Uterus (tissue), 4 donors: Measurements from ENCODE around the gene RABL2A. TPM values are rescaled to one million over a fixed set of nuclear protein-coding genes. Genes with fewer than 3 reads are reported as not detected.
"Not testable (repeated sequence)": the region's sequence is repeated elsewhere in the genome, so short reads cannot be mapped to it uniquely, and the experiment has no call there.

Experiments
- DNase-seq, 2 donors: peaks; one replicate each; pipeline ENCODE4 v3.0.0-alpha.2; 2019 to 2020
- H3K27ac ChIP-seq, 2 donors: fragments of 200-600 bp; sonication (generic); 1 replicate in 1 of 2; 2 replicates in 1 of 2; pipeline ENCODE4 v1.5.1; 2016 to 2018
- H3K27me3 ChIP-seq, 2 donors: fragments of 200-600 bp; sonication (generic); one replicate each; pipeline ENCODE4 v1.5.1; 2018 to 2019; ENCODE audit warnings: control low read depth in 1 of 2
- H3K36me3 ChIP-seq, 2 donors: fragments of 200-600 bp; sonication (generic); one replicate each; pipeline ENCODE4 v1.5.1; 2019; ENCODE audit warnings: control low read depth in 1 of 2
- H3K4me1 ChIP-seq, 2 donors: fragments of 200-600 bp; sonication (generic); one replicate each; pipeline ENCODE4 v1.5.1; 2018 to 2019; ENCODE audit warnings: control low read depth in 1 of 2
- H3K4me3 ChIP-seq, 2 donors: fragments of 200-600 bp; sonication (generic); 1 replicate in 1 of 2; 2 replicates in 1 of 2; pipeline ENCODE4 v1.5.1; 2018 to 2019; ENCODE audit warnings: mild to moderate bottlenecking in 1 of 2
- H3K9me3 ChIP-seq, 2 donors: fragments of 200-600 bp; sonication (generic); one replicate each; pipeline ENCODE4 v1.5.1; 2019; ENCODE audit warnings: control low read depth in 1 of 2
- POLR2A ChIP-seq, 2 donors: fragments of 450-650 bp; IDR thresholded peaks; one replicate each; pipeline ENCODE4 v1.6.1; 2016; ENCODE audit warnings: antibody characterized with exemption in 2 of 2, mild to moderate bottlenecking in 1 of 2, moderate library complexity in 1 of 2
- intact Hi-C: fragments of 100-400 bp; cut with DNase I; formaldehyde crosslinking; loops from one replicate; pipeline ENCODE4 v1.15.1; 2023; ENCODE audit warnings: low total_unique reads
- total RNA-seq, 4 donors: library from RNA; depleted of rRNA in 3 of 4; stranded (reverse); fragments of >200 nt in 3 of 4; gene quantifications; one replicate each; pipeline versions ENCODE4 v1.1.0 to v1.2.4, GENCODE V29; 2014 to 2023
- TF ChIP-seq, protein P1 (sequence below), 4 experiments: fragments of 200-600 bp in 2 of 4; fragments of 450-650 bp in 2 of 4; sonication (generic) in 2 of 4; IDR thresholded peaks; one replicate each; pipeline ENCODE4 v1.5.1; 2016 to 2019; ENCODE audit warnings: antibody characterized with exemption in 4 of 4, mild to moderate bottlenecking in 2 of 4, moderate library complexity in 1 of 4
- donor health status: DM: yes; HTN: yes; CAD: no.

The RABL2A gene
- total RNA-seq: 10 to 100 TPM in 3 of 4 donors, 1 to 10 TPM in 1; 1.8 to 39.3 (median 23.7) TPM

DNA sequence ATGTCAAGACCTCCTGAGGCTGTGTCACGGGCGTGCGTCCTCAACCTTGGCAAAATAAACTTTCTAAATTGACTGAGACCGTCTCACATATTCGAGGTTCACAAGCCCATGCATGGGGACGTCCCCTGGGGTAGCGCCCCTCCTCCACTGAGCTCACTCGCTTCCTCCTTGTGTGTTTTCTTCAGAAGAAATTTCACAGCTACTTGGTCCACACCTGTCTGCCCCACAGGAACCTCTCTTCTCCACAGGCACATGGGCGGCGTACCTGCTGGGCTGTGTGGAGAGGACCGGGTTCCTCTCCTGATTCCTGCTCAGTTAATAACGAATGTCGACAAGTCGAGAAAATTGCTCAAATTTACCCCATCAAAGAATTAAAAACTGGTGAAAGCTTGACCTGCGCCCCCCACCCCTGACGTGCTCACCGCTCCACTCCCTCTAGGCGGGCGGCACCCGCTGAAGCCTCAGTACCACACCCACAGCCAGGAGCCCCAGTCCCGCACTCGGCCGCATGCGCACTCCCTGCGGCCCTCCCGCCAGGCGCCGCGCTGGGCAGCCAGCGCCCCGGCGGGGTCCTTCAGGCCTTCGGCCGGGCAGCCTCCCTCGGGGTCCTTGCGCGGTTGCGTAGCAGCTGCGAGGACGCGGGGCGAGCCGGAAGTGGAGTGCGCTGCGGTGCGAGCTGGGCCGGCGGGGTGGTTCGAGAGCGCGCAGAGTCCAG is at the start of gene RABL2A:
Gene RABL2A (plus strand): TSS at position 651 of the 715 bp plus-strand sequence. CDS start 1,341 bp downstream, outside the sequence.
- H3K27ac ChIP-seq: peak within 1 kb of the TSS; percentile 27 to 36
- H3K36me3 ChIP-seq, H3K27me3 ChIP-seq, H3K4me1 ChIP-seq, H3K9me3 ChIP-seq, intact Hi-C loops: not testable (repeated sequence)
- H3K4me3 ChIP-seq: peak within 1 kb of the TSS; percentile 38 to 47
- peak; percentile 74 to 88 for DNase-seq

DNA sequence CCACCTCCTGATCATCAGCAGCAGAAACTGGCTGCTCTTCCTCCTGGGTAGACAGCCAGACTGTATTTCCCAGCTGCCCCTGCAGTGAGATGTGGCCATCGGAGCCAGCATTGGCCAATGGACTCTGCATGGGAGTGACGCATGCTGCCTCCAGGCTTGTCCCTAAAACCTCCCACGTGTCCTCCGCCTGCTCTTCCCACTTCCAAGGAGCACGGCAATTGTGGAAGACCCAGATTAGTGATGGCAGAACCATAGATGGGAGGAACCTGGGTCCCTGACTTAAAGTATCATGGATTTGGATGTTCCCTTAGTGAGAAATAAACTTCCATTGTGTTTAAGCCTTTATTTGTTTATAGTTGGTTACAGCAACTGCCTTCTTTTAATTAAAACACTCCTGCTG is 48.6 kb upstream of the RABL2A start:
- H3K9me3 ChIP-seq, H3K36me3 ChIP-seq, intact Hi-C loops, H3K27ac ChIP-seq, H3K4me1 ChIP-seq, H3K4me3 ChIP-seq, H3K27me3 ChIP-seq: not testable (repeated sequence)
- peak; percentile 68 to 76 for DNase-seq

DNA sequence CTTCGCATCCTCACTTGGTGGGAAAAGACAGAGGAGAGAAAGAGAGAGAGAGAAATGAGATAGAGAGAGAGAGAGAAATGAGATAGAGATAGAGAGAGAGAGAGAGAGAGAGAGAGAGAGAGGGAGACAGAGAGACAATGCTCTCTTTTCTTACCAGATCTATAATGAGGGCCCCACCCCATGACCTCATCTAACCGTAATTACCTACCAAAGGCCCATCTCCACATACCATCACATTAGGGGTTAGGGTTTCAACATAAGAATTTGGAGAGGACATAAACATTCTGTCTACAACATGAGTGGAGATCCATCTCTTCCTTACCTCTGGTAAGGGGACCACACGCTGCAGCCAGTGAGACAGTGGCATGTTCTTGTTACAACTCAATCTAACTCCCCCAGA is 44.6 kb upstream of the RABL2A start:
- H3K27ac ChIP-seq, DNase-seq, H3K9me3 ChIP-seq, H3K4me3 ChIP-seq, intact Hi-C loops, H3K4me1 ChIP-seq, H3K36me3 ChIP-seq, H3K27me3 ChIP-seq: not testable (repeated sequence)

- peak overlapping the region; percentile 65 to 90 for H3K27ac ChIP-seq
- H3K27me3 ChIP-seq, H3K4me1 ChIP-seq, H3K9me3 ChIP-seq, H3K36me3 ChIP-seq, intact Hi-C loops: not testable (repeated sequence)
- DNase-seq: peak; percentile 65 to 77
- peak in 1 of 2 donors; percentile 50 for TF ChIP-seq POLR2A (IDR thresholded peaks at IDR 0.05)
- TF ChIP-seq, protein P1, sequence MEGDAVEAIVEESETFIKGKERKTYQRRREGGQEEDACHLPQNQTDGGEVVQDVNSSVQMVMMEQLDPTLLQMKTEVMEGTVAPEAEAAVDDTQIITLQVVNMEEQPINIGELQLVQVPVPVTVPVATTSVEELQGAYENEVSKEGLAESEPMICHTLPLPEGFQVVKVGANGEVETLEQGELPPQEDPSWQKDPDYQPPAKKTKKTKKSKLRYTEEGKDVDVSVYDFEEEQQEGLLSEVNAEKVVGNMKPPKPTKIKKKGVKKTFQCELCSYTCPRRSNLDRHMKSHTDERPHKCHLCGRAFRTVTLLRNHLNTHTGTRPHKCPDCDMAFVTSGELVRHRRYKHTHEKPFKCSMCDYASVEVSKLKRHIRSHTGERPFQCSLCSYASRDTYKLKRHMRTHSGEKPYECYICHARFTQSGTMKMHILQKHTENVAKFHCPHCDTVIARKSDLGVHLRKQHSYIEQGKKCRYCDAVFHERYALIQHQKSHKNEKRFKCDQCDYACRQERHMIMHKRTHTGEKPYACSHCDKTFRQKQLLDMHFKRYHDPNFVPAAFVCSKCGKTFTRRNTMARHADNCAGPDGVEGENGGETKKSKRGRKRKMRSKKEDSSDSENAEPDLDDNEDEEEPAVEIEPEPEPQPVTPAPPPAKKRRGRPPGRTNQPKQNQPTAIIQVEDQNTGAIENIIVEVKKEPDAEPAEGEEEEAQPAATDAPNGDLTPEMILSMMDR (IDR thresholded peaks at IDR 0.05): peak in 1 of 4 experiments; percentile 17
- H3K4me3 ChIP-seq: peak overlapping the region; percentile 47 to 90
These were observed 43.4 kb upstream of the RABL2A start for GRCh38 chr2:113583521-113584225.

- intact Hi-C loops, H3K9me3 ChIP-seq, H3K36me3 ChIP-seq, H3K27me3 ChIP-seq, DNase-seq, H3K4me1 ChIP-seq: not testable (repeated sequence)
- Histone ChIP-seq H3K4me3 (peak overlapping the region; percentile 26 to 47), H3K27ac (peak overlapping the region; percentile 28 to 78)
These were observed 42.6 kb upstream of the RABL2A start for GRCh38 chr2:113584311-113585092.

DNA sequence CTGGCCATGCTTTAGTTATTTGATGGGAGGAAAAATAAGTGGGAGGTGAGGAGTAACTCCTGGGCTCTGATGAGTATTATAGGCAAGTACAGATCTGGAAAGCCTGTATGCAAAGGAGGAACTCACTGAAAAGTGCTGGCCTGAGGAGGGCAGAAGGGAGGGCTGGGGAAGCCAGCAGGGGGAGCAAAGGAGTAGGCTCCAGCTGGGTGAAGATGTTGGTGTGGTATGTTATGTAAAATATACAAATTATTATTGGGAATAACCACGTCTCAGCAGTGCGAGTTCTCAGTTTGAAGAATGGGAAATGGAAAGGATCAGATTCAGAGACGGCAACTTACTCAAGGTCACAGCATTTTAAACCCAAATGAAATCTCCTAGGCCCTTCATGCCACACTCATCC is 39.9 kb upstream of the RABL2A start:
- DNase-seq: peak in 1 of 2 donors; percentile 41
- H3K36me3 ChIP-seq, intact Hi-C loops, H3K4me1 ChIP-seq, H3K27ac ChIP-seq, H3K4me3 ChIP-seq, H3K27me3 ChIP-seq, H3K9me3 ChIP-seq: not testable (repeated sequence)
- TF ChIP-seq, protein P1 (IDR thresholded peaks at IDR 0.05): peak in 3 of 4 experiments; percentile 10 to 27 (median 26)

GRCh38 chr2:113589591-113589990 is 37.5 kb upstream of the RABL2A start:
- H3K36me3 ChIP-seq, H3K9me3 ChIP-seq, H3K27ac ChIP-seq, DNase-seq, H3K27me3 ChIP-seq, intact Hi-C loops, H3K4me3 ChIP-seq, H3K4me1 ChIP-seq: not testable (repeated sequence)

GRCh38 chr2:113591926-113592325 is 35.1 kb upstream of the RABL2A start:
- H3K27me3 ChIP-seq, DNase-seq, H3K4me1 ChIP-seq, H3K4me3 ChIP-seq, H3K9me3 ChIP-seq, H3K36me3 ChIP-seq, H3K27ac ChIP-seq, intact Hi-C loops: not testable (repeated sequence)

GRCh38 chr2:113593280-113593679 is 33.8 kb upstream of the RABL2A start:
- intact Hi-C loops, H3K4me1 ChIP-seq, H3K27ac ChIP-seq, H3K36me3 ChIP-seq, H3K27me3 ChIP-seq, H3K9me3 ChIP-seq, DNase-seq, H3K4me3 ChIP-seq: not testable (repeated sequence)

GRCh38 chr2:113595725-113596124 is 31.3 kb upstream of the RABL2A start:
- H3K36me3 ChIP-seq, DNase-seq, H3K9me3 ChIP-seq, H3K27me3 ChIP-seq, H3K27ac ChIP-seq, intact Hi-C loops, H3K4me3 ChIP-seq, H3K4me1 ChIP-seq: not testable (repeated sequence)

DNA sequence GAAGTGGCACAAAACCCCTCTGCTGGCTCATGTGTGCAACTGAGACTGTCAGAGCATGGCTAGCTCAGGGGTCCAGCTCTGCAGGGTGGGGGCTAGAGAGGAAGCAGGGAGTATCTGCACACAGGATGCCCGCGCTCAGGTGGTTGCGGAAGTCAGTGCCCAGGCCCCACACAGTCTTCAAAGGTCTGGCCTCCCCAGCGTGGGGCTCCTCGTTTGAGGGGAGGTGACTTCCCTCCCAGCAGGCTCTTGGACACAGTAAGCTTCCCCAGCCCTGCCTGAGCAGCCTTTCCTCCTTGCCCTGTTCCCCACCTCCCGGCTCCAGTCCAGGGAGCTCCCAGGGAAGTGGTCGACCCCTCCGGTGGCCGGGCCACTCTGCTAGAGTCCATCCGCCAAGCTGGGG is 29.9 kb upstream of the RABL2A start:
- DNase-seq, H3K4me1 ChIP-seq, H3K36me3 ChIP-seq, H3K27ac ChIP-seq, H3K9me3 ChIP-seq, H3K4me3 ChIP-seq, H3K27me3 ChIP-seq, intact Hi-C loops: not testable (repeated sequence)
